ENCODE results near the gene SCUBE1. TPM values are rescaled to one million over a fixed set of nuclear protein-coding genes. Genes with fewer than 3 reads are reported as not detected.

Gene SCUBE1
- total and polyA plus RNA-seq, 2 of the 4 experiments (the other 2 are of a cell fraction), result not detected

GRCh38 chr22:43363315-43364168 is 20.4 kb upstream of the SCUBE1 start (continued):
- no peak for TF ChIP-seq BHLHE40 (IDR thresholded peaks at IDR 0.05; ENCODE audit: low read depth, low read length)

- ChIA-PET POLR2A (ENCODE audit: unreplicated experiment) (no interaction called here), CTCF (interaction anchor here (0.7 kb wide), 1 partner anchor 14 kb away, joined by 3 read pairs; no protein-coding TSS in a partner anchor)
- Histone ChIP-seq H3K4ac (ENCODE audit: low read depth, low read length) (no peak overlapping the region), H3K36me3 (ENCODE audit: control insufficient read depth, insufficient read depth, low read length) (no peaks in the 10 kb centered on the region), H4K5ac (ENCODE audit: low read depth, low read length) (no peak overlapping the region), H3K56ac (ENCODE audit: extremely low read depth, insufficient read depth, low read length) (no peak overlapping the region), H3K9me3 (ENCODE audit: control insufficient read depth, insufficient read depth, low read length) (no peaks in the 10 kb centered on the region), H3K4me1 (ENCODE audit: control insufficient read depth, insufficient read depth, low read length) (no peaks in the 10 kb centered on the region), H2AFZ (replicated peaks; ENCODE audit: low read length, poor library complexity) (no peak overlapping the region), H3K9me1 (ENCODE audit: insufficient read depth, low read length) (no peaks in the 10 kb centered on the region), H3K4me3 (ENCODE audit: insufficient read depth, low read depth, low read length) (no peak overlapping the region), H3K27me3 (ENCODE audit: control insufficient read depth, insufficient read depth, low read length) (peaks cover 18% of the 10 kb centered on the region), H3K23ac (ENCODE audit: low read depth, low read length) (no peak overlapping the region), H3K79me1 (ENCODE audit: low read depth in 1 of 2, low read length in 2 of 2) (no peaks in the 10 kb centered on the region), H3K14ac (replicated peaks; ENCODE audit: low read depth, low read length) (no peak overlapping the region), H2BK120ac (ENCODE audit: low read depth, low read length) (no peak overlapping the region), H3K18ac (ENCODE audit: low read depth, low read length) (no peak overlapping the region), H2BK15ac (ENCODE audit: low read depth, low read length) (no peak overlapping the region), H4K20me1 (ENCODE audit: insufficient read depth, low read length) (no peaks in the 10 kb centered on the region), H3K4me2 (ENCODE audit: low read depth, low read length) (no peak overlapping the region), H4K8ac (ENCODE audit: low read depth in 2 of 2, low read length in 2 of 2) (no peak overlapping the region), H2AK9ac (replicated peaks; ENCODE audit: low read depth, low read length, poor library complexity) (no peak overlapping the region), H2AK5ac (ENCODE audit: low read depth, low read length) (no peak overlapping the region), H2BK5ac (ENCODE audit: low read depth, low read length, poor library complexity, severe bottlenecking) (no peak overlapping the region), H3K9ac (ENCODE audit: low read depth, low read length) (no peak overlapping the region), H4K91ac (ENCODE audit: insufficient read depth, low read depth, low read length) (no peak overlapping the region), H3K27ac (ENCODE audit: insufficient read depth, low read length) (no peak overlapping the region), H2BK20ac (ENCODE audit: low read depth, low read length) (no peak overlapping the region)
- no peak for TF ChIP-seq MAFK (IDR thresholded peaks at IDR 0.05; ENCODE audit: low read depth, low read length)
- no peak for TF ChIP-seq CHD1 (IDR thresholded peaks at IDR 0.05; ENCODE audit: low read depth, low read length)
- TF ChIP-seq SMC3 (IDR thresholded peaks at IDR 0.05; ENCODE audit: low read depth, low read length), result no peak
- TF ChIP-seq CEBPB (IDR thresholded peaks at IDR 0.05; ENCODE audit: low read depth, low read length), result no peak
- TF ChIP-seq RAD21 (IDR thresholded peaks at IDR 0.05; ENCODE audit: low read length), result no peak
- TF ChIP-seq ELK1 (IDR thresholded peaks at IDR 0.05; ENCODE audit: borderline replicate concordance, low read depth, low read length), result no peak
- no peak for TF ChIP-seq MAZ (IDR thresholded peaks at IDR 0.05; ENCODE audit: borderline replicate concordance, low read depth, low read length)
- TF ChIP-seq USF2 (IDR thresholded peaks at IDR 0.05; ENCODE audit: low read depth, low read length), result no peak
- TF ChIP-seq RCOR1 (IDR thresholded peaks at IDR 0.05; ENCODE audit: insufficient replicate concordance, low read length), result no peak
- no peak for TF ChIP-seq RFX5 (IDR thresholded peaks at IDR 0.05; ENCODE audit: low read depth, low read length)
- no peak for TF ChIP-seq BHLHE40 (IDR thresholded peaks at IDR 0.05; ENCODE audit: low read depth, low read length)
- TF ChIP-seq POLR2A (IDR thresholded peaks at IDR 0.05; ENCODE audit: low read depth, low read length), result no peak
- ATAC-seq (ENCODE audit: low read depth) (no peak), DNase-seq (no peak)
- BruUV-seq (replicated peaks), result no TSS peak
- in situ Hi-C loops (cut with MboI; ENCODE audit: low sequenced_read_pairs) (no loop called here), dilution Hi-C loops (cut with HindIII; ENCODE audit: low sequenced_read_pairs, unreplicated experiment) (no loop called here), intact Hi-C loops (cut with micrococcal nuclease) (no loop called here)
- 57% methylated on average over 5 of the region's 9 CpGs; no CpG with 5 or more reads in 1 of the 2 experiments for WGBS, 2 experiments (ENCODE audit: extremely low coverage in 2 of 2, insufficient read length in 1 of 2)
Measured at GRCh38 chr22:43360576-43360975, 17.4 kb upstream of the SCUBE1 start.

All from IMR-90 (cell line).